ENCODE data around the gene HDAC4. TPM values are rescaled to one million over a fixed set of nuclear protein-coding genes. Genes with fewer than 3 reads are reported as not detected.

Gene HDAC4
- total RNA-seq, 2 donors from 2014 or later, result 9.3 to 139 TPM

DNA sequence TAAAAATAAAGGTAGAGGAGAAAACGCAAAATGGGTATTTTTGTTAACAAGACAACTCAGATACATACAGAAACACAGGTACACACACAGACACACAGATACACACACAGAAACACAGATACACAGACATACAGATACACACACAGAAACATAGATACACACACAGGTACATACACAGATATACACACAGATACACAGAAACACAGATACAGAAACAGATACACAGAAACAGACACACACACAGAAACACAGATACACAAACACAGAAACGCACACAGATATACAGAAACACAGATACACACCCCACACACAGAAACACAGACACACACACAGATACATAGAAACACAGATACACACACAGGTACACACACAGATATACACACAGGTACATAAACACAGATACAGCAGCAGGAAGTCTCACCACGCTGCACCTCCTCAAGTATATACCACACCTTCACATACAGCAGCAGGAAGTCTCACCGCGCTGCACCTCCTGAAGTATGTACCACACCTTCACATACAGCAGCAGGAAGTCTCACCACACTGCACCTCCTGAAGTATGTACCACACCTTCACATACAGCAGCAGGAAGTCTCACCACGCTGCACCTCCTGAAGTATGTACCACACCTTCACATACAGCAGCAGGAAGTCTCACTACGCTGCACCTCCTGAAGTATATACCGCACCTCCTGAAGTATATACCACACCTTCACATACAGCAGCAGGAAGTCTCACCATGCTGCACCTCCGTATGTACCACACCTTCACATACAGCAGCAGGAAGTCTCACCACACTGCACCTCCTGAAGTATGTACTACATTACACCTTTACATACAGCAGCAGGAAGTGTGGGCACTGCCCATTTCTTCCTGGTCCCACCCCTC lies 250.5 kb downstream of the HDAC4 start:
- no peaks in the 10 kb centered on the region for H3K27me3 ChIP-seq
- no peak overlapping the region for H3K27ac ChIP-seq
- DNase-seq (peak in 1 of 4 donors; percentile 5), ATAC-seq (no peak)
- peaks cover 0 to 5% of the 10 kb centered on the region in 2 donors for H3K36me3 ChIP-seq (replicated peaks in 1 of 2; ENCODE audit: insufficient read depth in 1 of 2, low read depth in 2 of 2)
- 61 to 77% methylated on average over 9 of the region's 9 CpGs for whole genome bisulfite sequencing, 2 donors
- H3K9me3 ChIP-seq, result no peaks in the 10 kb centered on the region
- no peak overlapping the region for H3K4me3 ChIP-seq
- intact Hi-C loops (cut with DNase I), result no loop called here
- no peaks in the 10 kb centered on the region for H3K4me1 ChIP-seq
- TF ChIP-seq POLR2A (IDR thresholded peaks at IDR 0.05), result no peak
- TF ChIP-seq, protein P1, sequence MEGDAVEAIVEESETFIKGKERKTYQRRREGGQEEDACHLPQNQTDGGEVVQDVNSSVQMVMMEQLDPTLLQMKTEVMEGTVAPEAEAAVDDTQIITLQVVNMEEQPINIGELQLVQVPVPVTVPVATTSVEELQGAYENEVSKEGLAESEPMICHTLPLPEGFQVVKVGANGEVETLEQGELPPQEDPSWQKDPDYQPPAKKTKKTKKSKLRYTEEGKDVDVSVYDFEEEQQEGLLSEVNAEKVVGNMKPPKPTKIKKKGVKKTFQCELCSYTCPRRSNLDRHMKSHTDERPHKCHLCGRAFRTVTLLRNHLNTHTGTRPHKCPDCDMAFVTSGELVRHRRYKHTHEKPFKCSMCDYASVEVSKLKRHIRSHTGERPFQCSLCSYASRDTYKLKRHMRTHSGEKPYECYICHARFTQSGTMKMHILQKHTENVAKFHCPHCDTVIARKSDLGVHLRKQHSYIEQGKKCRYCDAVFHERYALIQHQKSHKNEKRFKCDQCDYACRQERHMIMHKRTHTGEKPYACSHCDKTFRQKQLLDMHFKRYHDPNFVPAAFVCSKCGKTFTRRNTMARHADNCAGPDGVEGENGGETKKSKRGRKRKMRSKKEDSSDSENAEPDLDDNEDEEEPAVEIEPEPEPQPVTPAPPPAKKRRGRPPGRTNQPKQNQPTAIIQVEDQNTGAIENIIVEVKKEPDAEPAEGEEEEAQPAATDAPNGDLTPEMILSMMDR (IDR thresholded peaks at IDR 0.05), result no peak

DNA sequence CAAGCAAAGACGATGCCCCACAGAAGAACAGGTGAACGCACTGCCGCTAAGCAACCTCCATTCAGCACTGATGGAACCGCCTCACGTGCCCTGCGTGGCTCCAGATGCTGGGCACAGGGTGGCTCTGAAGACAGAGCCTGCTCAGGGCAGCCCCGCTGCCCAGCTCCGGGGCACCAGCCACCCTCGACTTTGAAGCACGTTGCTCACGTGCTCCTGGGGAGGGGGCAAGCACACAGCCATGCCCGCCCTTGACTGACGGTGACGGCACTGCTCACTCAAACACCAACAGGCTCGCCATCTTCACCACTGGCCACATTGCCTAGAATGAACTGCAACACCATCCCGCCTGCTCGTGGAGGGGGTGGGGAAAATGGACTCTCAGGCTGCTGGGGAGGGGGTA lies 251.3 kb downstream of the HDAC4 start:
- Histone ChIP-seq H3K27ac (no peak overlapping the region), H3K36me3 (replicated peaks in 1 of 2; ENCODE audit: insufficient read depth in 1 of 2, low read depth in 2 of 2) (no peaks in the 10 kb centered on the region)
- intact Hi-C loops (cut with DNase I), result no loop called here

DNA sequence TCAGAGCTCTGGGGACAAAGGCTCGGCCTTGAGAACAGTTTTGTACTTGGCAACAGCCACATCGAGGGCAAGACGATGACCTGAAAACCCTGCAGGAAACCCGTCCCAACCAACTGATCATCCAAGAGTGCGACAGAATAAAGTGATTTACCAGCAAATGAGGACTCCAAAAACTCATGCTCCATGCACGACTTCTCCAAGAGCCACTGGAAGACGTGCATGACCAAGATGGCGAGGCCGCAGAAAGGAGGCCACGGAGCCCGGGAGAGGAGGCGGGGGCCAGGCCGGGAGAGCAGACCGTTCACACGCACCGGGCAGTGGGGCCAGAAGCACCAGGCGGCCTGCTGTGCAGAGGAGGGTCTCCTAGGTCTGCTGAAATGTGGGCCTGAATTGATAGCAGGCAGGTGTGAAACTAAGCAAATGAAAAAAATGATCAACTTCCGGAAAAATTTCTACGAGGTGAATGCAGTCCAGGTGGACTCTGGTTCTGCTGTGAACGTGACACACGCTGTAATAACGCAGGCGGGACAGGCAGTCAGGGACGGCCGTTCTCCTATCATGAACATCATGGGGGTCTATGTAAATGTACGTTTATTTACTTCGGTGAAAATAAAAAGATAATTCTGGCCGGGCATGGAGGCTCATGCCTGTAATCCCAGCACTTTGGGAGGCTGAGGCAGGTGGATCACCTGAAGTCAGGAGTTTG lies 252.2 kb downstream of the HDAC4 start:
- TF ChIP-seq POLR2A (IDR thresholded peaks at IDR 0.05), result no peak
- TF ChIP-seq, protein P1 (IDR thresholded peaks at IDR 0.05), result no peak
- no peaks in the 10 kb centered on the region for H3K36me3 ChIP-seq (replicated peaks in 1 of 2; ENCODE audit: insufficient read depth in 1 of 2, low read depth in 2 of 2)
- intact Hi-C loops (cut with DNase I), result no loop called here
- no peaks in the 10 kb centered on the region for H3K4me1 ChIP-seq
- DNase-seq (peak in 1 of 4 donors; percentile 1), ATAC-seq (no peak)
- H3K9me3 ChIP-seq, result no peaks in the 10 kb centered on the region
- H3K27me3 ChIP-seq, result no peaks in the 10 kb centered on the region
- no peak overlapping the region for H3K27ac ChIP-seq
- WGBS, 2 donors, result 92 to 93% methylated on average over 26 to 28 of the region's 28 CpGs
- no peak overlapping the region for H3K4me3 ChIP-seq

More for the DNA sequence above, 251.3 kb downstream of the HDAC4 start:
- DNase-seq (peak in 1 of 4 donors; percentile 1), ATAC-seq (no peak)
- no peaks in the 10 kb centered on the region for H3K9me3 ChIP-seq
- no peaks in the 10 kb centered on the region for H3K27me3 ChIP-seq
- no peaks in the 10 kb centered on the region for H3K4me1 ChIP-seq
- TF ChIP-seq, protein P1 (IDR thresholded peaks at IDR 0.05), result no peak
- TF ChIP-seq POLR2A (IDR thresholded peaks at IDR 0.05), result no peak
- H3K4me3 ChIP-seq, result no peak overlapping the region
- WGBS, 2 donors, result 93 to 94% methylated on average over 6 to 17 of the region's 17 CpGs

DNA sequence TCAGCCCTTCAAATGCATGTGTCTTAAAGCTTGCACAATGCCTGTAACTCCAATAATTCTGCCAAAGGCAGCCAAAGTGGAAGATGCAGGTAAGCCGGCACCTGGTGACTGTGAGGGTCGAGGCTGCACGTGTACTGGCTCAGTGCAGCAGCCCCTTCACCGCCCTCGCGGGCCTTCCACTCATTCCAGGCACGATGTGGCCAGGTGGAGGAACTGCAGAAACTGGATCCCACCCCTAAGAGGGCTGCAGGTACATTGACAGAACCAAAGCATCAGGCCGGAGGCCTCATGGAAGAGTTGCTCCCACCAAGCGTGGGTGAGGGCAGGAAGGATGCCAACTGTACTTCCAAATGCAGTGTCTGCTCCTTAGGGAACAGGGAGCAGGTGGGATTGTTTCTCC lies 253.4 kb downstream of the HDAC4 start:
- H3K9me3 ChIP-seq, result no peaks in the 10 kb centered on the region
- H3K4me3 ChIP-seq, result no peak overlapping the region
- H3K36me3 ChIP-seq (replicated peaks in 1 of 2; ENCODE audit: insufficient read depth in 1 of 2, low read depth in 2 of 2), result no peaks in the 10 kb centered on the region
- WGBS, 2 donors, result 89 to 98% methylated on average over 8 to 9 of the region's 9 CpGs
- ATAC-seq (no peak), DNase-seq (peak in 1 of 4 donors; percentile 3)
- TF ChIP-seq, protein P1 (IDR thresholded peaks at IDR 0.05), result no peak
- no peak for TF ChIP-seq POLR2A (IDR thresholded peaks at IDR 0.05)
- intact Hi-C loops (cut with DNase I), result no loop called here
- H3K27me3 ChIP-seq, result no peaks in the 10 kb centered on the region
- no peaks in the 10 kb centered on the region for H3K4me1 ChIP-seq
- no peak overlapping the region for H3K27ac ChIP-seq
